Activated CD4-positive, alpha-beta T cell treated with anti-CD3 and anti-CD28 coated beads for 24 hours (primary cell): ENCODE data around the gene MYO1A.
"Not testable (repeated sequence)": the region's sequence is repeated elsewhere in the genome, so short reads cannot be mapped to it uniquely, and the experiment has no call there.

Experiments used
- DNase-seq, 2 donors: peaks; one replicate each; pipeline ENCODE4 v3.0.0-alpha.2; 2020; ENCODE audit warnings: low read depth in 2 of 2

Gene MYO1A

GRCh38 chr12:57087010-57087690 is 37.2 kb upstream of the MYO1A start:
- peak; percentile 92 to 95 for DNase-seq

DNA sequence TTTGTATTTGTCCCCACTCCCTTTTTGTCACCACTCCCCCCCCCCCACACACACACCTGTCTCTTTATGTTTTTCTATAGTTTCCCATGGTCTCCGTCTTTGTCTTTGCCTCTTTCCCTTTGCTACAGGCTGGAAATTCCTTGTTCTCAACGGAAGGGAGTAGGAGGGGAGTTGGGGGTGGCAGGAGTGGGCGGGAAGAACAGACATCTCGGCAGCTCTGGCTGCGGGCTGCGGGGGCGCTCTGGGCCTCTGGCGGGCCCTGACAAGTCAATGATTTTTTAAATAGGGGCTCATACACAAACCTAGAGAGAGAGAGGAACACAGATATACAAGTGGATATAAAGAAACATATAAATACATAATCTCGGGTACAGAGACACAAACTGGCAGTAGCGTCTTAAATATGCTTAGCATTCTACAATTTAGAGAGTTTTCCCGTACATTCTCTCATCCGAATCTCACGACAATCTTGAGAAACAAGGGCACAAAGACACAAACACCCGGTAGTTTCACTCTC is 36.6 kb upstream of the MYO1A start:
- DNase-seq: peak in 1 of 2 donors; percentile 37

DNA sequence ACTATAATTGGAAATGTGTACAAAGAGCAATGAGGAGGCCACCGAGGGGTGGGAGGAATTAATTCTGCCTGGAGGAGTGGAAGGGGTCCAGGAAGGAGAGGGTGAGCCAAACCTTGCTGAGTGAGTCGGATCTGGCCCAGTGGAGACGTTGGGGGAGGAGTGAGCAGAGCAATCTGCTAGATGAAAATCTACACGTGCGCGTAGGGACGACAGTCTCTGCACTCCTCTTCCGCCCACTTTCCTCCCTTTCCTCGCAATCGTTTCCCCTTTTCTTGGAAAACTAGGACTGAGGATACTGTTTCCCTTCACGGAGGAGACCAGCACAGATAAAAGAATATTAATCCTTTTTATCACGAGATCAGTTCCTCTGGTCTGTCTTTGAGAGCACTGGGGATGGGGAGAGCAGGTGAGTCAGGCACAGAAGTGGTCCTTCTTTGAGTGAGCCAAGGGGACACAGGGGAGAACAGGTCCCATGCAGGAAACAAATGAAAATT is 36.1 kb upstream of the MYO1A start:
- peak in 1 of 2 donors; percentile 43 for DNase-seq

DNA sequence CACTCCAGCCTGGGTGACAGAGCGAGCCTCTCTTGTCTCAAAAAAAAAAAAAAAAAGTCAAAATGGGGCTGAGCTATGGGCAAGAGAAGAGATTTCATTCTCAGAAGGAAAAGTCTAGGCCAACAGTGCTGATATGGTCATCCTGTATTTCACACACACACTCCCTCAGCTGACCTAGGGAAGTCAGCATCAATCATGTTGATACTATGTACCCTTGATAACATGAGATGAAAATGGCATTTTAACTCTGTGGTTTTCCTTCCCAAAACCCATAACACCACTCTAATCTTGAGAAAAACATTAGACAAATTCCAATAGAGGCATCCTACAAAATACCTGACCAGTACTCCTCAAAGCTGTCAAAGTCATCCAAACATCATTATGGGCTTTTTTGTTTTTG is 30.9 kb upstream of the MYO1A start:
- DNase-seq: no peak

DNA sequence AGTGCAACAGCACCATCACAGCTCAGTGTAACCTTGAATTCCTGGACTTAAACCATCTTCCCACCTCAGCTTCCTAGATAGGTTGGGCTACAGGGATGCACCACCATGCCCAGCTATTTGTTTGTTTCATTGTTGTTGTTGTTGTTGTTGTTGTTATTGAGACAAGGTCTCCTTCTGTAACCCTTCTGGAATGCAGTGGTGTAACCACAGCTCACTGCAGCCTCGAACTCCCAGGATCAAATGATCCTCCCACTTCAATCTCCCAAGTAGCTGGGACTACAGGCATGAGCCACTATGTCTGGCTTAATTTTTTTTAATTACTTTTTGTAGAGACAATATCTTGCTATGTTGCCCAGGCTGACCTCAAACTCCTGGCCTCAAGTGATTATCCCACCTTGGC is 29.9 kb upstream of the MYO1A start:
- no peak for DNase-seq

DNA sequence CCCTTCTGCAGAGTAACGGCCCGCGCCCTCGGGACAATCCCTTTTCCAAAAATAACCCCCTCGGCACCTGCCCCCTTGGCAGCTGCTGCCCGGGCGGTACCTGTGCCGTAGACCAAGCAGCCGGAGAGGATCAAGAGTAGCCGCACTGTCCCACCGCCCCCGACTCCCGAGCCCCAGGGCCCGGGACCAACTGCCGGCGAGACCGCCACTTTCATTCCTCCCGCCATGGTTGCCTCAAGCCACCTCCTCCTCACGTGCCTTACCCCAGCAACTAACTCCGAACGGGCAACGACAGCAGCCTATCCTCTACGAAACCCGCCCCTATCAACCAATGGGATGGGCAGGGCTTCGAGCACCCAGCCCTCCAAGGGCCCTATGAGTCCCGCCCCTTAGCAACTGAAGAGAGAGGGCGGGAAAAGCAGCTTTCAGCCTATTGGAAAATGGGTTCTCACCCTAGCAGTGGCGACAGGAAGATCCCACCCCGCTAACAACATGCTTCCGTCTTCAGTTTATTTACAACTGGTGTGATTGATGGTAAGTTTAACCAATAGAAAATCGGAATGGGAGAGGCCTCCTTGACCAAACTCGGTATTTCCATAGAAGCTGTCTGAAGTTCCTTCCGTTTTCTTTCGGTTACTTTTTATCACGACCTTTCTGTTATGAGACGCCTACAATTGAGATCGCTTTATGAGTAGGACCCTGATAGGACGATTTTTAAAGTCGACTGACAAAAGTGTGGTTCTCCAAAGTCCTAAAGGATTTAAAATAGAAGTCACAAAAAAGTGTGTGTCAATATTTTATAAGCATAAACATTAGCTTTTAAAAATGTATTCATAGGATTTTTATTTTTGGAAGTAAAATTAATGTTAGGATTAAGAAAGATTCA is 28.8 kb upstream of the MYO1A start, which contains the start of gene NEMP1:
TSS of gene NEMP1 (minus strand) at position 273 of the 886 bp plus-strand sequence. CDS start at position 227, 46 bp downstream.
- peak; percentile 84 to 90 for DNase-seq

DNA sequence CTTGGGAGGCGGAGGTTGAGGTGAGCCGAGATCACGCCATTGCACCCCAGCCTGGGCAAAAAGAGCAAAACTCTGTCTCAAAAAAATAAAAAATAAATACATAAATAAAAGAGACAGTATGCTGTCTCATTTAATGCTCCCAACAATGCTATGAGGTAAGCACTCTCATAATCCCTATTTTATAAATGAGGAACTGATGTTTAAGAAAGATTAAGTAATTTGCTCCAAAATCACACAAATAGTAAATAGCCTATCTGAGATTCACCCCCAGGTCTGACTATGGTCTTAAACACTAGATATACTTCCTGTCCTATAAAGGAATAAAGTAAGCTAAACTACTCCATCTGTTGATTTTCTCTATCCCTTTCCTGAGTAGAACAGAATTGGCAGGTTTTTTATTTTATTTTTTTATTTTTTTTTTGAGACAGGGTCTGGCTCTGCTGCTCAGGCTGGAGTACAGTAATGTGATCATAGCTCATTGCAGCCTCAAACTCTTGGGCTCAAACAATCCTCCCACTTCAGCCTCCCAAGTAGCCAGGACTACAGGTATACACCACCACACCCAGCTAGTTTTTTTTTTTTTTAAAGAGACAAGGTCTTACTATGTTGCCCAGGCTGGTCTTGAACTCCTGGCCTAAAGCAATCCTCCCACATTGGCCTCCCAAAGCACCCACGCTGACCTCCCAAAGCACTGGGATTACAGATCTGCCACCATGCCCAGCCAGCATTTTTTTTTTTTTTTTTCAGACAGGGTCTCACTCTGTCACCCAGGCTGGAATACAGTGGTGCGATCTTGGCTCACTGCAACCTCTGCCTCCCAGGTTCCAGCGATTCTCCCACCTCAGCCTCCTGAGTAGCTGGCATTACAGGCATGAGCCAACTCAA is 23.9 kb upstream of the MYO1A start:
- DNase-seq: not testable (repeated sequence)

DNA sequence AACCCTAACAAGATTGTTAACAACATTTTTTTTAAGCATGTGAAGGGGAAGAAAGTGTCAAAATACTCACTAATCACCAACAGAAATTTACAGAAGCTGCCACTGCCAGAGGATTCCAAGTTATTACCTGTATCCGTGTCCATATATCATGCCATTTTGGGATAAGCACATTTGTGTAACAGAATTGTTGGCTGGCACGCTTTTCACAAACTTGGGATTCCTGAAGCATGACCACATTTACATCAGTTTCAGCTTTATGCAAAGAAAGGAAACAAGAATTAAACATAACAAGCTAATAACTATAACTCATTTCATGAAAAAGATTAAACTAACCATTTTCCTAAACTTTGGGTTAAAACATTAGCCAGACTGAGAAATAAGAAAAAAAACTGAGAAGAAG is 22.7 kb upstream of the MYO1A start:
- no peak for DNase-seq

GRCh38 chr12:57069523-57069922 is 19.6 kb upstream of the MYO1A start:
- DNase-seq: no peak

DNA sequence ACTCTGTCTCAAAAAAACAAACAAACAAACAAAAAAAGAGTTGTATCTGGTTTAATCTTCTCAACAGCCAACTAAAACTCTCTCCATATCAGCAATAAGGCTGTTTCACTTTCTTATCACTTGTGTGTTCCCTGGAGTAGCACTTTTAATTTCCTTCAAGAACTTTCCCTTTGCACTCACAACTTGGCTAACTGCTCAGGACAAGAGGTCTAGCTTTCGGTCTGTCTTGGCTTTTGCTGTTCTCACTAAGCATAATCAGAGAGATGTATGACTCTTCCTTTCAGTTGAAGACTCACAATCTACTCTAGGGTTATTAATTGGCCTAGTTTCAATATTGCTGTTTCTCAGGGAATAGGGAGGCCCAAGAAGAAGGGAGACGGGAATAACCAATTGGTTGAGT is 16.3 kb upstream of the MYO1A start:
- DNase-seq: no peak

- DNase-seq: peak in 1 of 2 donors; percentile 35
Measured at GRCh38 chr12:57063991-57064685, 14.2 kb upstream of the MYO1A start.

DNA sequence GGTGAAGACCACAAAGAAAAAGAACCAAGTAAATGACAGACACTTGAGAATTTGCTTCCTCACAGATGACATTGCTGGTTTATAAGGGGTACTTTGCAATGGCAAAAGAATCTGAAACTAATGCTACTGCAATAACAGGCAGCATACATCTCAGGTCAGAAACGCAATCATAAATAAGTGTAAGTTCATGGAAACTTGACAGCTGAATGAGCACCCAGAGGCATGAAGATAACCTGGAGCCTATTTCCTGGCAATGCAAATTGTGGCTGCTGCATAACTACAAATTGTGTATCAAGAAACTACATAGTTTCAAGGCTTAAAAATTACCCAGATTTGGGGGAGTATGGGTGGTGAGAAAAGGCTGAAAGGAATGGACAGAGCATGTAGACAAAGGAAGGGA is 8.5 kb upstream of the MYO1A start:
- no peak for DNase-seq

DNA sequence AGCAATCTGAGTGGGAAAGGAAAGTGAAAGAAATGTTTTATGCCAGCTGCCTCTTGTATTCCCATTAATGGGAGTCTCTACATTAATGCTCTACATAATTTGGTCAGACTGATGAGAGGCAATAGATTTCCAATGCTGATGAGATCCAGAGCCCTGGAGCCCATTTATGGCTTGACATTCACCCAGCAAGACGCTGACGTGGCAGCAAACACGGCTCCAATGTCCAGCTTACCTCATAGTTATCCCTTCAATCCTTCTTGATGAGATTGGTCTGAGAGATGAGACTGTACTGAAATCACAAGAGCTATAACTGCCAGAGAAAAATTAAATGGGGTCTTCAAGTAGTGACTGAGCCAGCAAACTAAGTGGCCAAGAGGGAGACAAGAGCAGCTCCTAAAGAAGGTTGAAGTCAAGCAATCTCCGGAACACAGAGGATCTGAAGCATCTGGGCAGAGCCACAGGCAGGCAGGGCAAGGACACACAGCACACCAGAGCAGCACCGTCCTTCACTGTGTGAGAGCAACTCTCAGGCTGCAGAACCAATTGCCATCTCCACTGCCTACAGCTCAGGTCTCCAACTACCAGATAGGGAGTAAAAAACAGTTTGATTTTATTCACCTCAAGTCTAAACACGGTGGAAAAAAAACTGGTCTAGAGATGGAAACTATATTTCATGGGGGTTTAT is 7.3 kb upstream of the MYO1A start:
- no peak for DNase-seq

DNA sequence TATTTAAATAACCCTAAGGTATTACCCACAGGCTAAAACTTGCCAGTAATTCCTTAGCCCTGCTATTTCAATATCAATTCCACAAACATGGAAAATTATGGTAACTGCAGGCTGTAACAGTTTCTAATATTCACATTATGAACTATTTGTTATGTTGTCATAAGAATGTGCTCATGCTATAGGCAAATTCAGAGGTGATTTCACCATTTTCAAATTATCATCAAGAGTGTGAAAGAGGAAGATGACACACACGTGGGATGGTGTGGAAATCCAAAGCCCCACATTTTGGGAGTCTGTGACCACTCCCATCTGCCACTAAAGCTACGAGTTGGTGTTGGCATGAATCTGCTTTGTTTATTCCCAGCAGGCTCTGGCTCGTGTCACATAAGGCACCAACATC is 5.9 kb upstream of the MYO1A start:
- no peak for DNase-seq

DNA sequence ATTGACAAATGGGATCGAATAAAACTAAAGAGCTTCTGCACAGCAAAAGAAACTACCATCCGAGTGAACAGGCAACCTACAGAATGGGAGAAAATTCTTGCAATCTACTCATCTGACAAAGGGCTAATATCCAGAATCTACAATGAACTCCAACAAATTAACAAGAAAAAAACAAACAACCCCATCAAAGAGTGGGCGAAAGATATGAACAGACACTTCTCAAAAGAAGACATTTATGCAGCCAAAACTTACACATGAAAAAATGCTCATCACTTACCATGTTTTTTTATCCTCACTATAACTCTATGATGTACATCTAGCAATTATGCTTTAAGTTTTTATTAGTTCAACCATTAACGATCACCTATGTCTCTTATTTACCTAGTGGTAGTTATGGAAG is 4.0 kb upstream of the MYO1A start:
- not testable (repeated sequence) for DNase-seq

- not testable (repeated sequence) for DNase-seq
Measured at GRCh38 chr12:57053146-57053545, 3.2 kb upstream of the MYO1A start.

GRCh38 chr12:57051011-57051410 is 1.1 kb upstream of the MYO1A start:
- no peak for DNase-seq

DNA sequence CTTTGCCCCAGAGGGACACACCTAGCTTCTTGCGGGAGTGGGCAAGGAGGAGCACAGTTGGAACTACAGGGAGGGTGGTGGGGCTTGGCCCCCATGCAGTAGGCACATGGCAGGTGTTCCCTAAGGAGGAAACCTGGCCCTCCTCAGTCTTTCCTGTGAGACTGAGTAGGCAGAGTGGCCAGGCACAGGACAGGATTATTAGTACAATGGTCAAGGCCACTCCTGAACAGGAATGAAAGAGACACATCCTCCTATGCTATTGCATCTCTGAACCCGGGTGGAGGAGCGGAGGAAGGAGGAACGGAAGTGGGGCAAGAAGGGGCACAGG is 846 bp downstream of the MYO1A start:
- DNase-seq: no peak

GRCh38 chr12:57048423-57049118 is 1.4 kb downstream of the MYO1A start:
- DNase-seq: no peak

DNA sequence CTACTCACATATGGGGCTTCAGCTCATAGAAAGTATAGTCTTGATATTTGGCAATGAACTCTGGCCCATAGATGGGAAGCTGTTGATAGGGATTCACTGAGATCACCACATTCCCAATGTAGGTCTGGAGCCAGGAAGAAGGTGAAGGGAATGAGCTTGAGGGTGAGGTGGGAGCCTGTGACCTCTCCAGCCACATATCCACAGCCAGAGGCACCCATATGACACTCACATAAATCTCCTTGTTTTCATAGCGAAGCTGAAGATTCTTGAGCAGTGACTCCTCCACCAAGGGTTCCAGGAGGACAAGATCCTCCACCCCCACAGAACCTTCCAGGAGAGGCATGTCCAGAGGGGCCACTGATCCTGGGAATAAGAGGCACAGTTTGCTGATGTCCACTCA is 1.9 kb downstream of the MYO1A start:
- DNase-seq: no peak
